Stimulated activated CD4-positive, alpha-beta T cell treated with anti-CD3 and anti-CD28 coated beads, Interleukin-4, amount 100 ng/mL, for 24 hours (primary cell): Measurements from ENCODE around the gene LSM4.

Experiments used
- DNase-seq: peaks from one replicate; pipeline ENCODE4 v3.0.0-alpha.2; 2020

LSM4 gene

GRCh38 chr19:18274219-18274780 is 48.6 kb downstream of the LSM4 start, which contains the start of gene IQCN:
IQCN (minus strand) TSS chr19:18274452; CDS start chr19:18269478, 4,974 bp downstream.
- DNase-seq = no peak

GRCh38 chr19:18273561-18274218 is 49.2 kb downstream of the LSM4 start:
- DNase-seq = no peak

- DNase-seq = no peak
These were observed 51.4 kb downstream of the LSM4 start for GRCh38 chr19:18271433-18271841.

- no peak for DNase-seq
These were observed 52.5 kb downstream of the LSM4 start for GRCh38 chr19:18270326-18270725.

GRCh38 chr19:18269070-18269723 is 53.7 kb downstream of the LSM4 start:
- DNase-seq = no peak

- DNase-seq = no peak
These were observed 55.8 kb downstream of the LSM4 start for GRCh38 chr19:18266771-18267686.

- no peak for DNase-seq
These were observed 57.3 kb downstream of the LSM4 start for GRCh38 chr19:18265582-18265981.

GRCh38 chr19:18264971-18265540 is 57.8 kb downstream of the LSM4 start:
- no peak for DNase-seq

- no peak for DNase-seq
These were observed 58.6 kb downstream of the LSM4 start for GRCh38 chr19:18264137-18264854.

- DNase-seq = no peak
These were observed 59.3 kb downstream of the LSM4 start for GRCh38 chr19:18263324-18264136.

- DNase-seq = no peak
These were observed 60.0 kb downstream of the LSM4 start for GRCh38 chr19:18262917-18263316.

- DNase-seq = no peak
These were observed 60.7 kb downstream of the LSM4 start for GRCh38 chr19:18262144-18262543.

- DNase-seq = no peak
These were observed 61.4 kb downstream of the LSM4 start for GRCh38 chr19:18261474-18261873.

- no peak for DNase-seq
These were observed 63.0 kb downstream of the LSM4 start for GRCh38 chr19:18259893-18260292.

- DNase-seq = no peak
These were observed 65.1 kb downstream of the LSM4 start for GRCh38 chr19:18257503-18258470.
